ENCODE data around the gene LCN1.
A peak's percentile ranks its signal among the peaks of the same experiment; 100 is the strongest.

The LCN1 gene

DNA sequence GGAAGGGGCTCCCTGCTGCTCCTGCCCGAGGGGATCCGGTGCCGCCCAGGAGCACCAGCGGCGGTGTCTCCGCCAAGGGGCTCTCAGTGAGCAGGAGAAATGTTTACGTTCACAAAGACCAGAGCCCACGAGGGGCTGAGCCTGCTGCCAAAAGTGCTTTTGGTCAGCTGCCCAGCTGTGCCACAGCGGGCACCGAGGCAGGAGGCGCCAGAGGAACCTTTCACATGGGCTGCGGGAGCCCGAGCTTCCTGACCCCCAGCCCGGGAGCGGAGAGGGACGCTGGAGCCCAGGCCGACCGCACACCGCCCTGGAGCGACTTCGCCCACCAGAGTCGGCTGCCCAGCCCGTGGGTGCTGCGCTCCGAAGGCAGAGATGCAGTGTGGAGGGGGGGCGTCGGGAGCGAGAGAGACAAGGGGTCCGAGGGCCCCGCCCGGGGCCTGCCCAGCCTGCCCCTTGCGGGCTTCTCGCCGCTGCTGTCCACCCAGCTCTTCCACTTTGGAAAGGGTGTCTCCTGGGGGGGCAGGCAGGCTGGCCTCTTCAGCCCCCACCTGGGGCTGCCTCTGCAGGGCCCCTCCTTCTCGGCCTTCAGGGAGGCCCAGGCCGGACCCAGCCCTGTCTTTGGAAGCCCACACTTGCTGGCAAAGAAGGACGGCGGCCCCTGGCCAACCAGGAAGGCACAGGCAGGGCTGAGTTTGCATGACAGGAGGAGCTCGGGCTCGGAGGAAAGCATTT lies 33.8 kb upstream of the LCN1 start:
- intact Hi-C loops (cut with DNase I), result no loop called here
- no peak for DNase-seq

DNA sequence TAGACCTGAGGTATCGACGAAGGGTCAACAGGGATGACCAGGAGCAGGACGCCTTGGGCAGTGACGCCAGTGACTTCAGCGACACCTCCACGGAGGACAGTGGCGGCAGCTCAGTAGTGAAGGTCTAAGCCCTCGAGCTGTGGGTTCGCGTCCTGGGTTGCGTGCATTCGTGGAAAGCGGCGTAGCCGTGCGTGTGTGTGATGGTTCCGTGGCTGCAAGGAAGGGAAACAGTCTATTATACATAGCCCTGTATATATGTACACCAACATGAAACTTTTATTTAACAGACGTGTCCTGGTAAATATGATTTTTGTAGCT lies 33.3 kb upstream of the LCN1 start:
- DNase-seq, result no peak
- intact Hi-C loops (cut with DNase I), result no loop called here

DNA sequence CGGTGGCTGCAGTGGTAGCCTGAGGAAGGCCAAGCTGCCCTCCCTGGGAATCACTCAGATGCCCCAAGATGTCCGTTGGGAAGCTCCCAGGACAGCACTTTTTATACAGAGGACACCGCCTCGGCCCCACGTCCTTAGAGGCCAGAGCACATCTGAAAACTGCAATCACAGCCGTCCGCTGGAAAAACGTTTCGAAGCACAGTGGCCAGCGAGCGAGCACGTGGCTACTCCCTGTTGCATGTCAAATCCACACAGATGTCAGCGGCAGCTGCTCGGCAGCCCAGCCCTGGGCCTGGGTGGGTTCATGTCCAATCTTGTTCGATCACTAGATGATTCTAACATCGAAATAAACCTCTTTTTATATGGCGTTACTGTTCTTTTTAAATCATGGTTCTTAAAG lies 32.7 kb upstream of the LCN1 start:
- DNase-seq, result no peak
- intact Hi-C loops (cut with DNase I), result no loop called here

GRCh38 chr9:135489188-135489906 lies 31.9 kb upstream of the LCN1 start:
- DNase-seq, result no peak
- intact Hi-C loops (cut with DNase I), result no loop called here

GRCh38 chr9:135490166-135490870 lies 30.9 kb upstream of the LCN1 start:
- intact Hi-C loops (cut with DNase I), result no loop called here

GRCh38 chr9:135490980-135491464 lies 30.2 kb upstream of the LCN1 start:
- intact Hi-C loops (cut with DNase I), result no loop called here
- peak in 4 of 42 donors; percentile 22 to 52 (median 35) for DNase-seq

More at GRCh38 chr9:135490166-135490870, 30.9 kb upstream of the LCN1 start:
- DNase-seq, result no peak

- no peak for DNase-seq
Measured at GRCh38 chr9:135491764-135492163, 29.5 kb upstream of the LCN1 start.

GRCh38 chr9:135492886-135493669 lies 28.2 kb upstream of the LCN1 start:
- DNase-seq, result no peak
- intact Hi-C loops (cut with DNase I), result no loop called here

More at GRCh38 chr9:135491764-135492163, 29.5 kb upstream of the LCN1 start:
- intact Hi-C loops (cut with DNase I), result no loop called here

DNA sequence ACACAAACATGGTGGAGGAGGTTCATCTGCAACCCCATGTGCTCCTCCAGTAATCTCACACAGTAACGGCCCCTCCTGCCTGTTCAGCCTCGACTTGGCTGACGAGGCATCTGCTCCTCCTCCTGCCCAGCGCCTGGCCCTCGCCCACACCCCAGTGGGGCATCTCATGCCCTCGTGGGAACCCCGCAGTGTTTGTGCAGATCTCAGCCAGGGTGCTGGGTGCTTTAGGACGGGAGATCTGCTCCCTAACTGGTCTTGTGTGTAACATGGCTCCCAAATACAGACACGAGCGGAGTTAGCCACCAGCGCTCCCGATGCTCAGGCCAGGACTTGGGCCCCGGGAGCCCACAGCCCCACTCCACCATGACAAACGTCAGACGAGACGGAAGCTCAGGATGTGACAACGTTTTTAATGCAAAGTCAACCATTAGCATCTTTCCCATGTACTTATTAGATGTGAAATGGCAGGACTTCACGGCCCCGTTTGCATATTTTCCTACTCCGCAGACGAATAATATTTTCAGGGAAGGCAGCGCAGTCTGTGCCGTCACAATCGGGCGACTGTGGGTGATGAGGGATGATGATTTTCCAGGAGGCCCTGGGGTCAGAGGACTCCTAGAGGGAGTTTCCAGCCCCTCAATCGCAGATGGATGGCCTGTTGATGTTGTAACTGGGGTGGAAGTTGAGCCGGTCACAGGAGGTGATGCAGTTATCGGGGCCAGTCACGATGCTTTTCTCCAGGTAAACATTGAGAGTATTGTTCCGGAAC lies 26.3 kb upstream of the LCN1 start:
- DNase-seq, result peak in 1 of 42 donors; percentile 1
- intact Hi-C loops (cut with DNase I), result no loop called here

GRCh38 chr9:135498381-135499126 lies 22.7 kb upstream of the LCN1 start:
- no peak for DNase-seq
- intact Hi-C loops (cut with DNase I), result no loop called here

DNA sequence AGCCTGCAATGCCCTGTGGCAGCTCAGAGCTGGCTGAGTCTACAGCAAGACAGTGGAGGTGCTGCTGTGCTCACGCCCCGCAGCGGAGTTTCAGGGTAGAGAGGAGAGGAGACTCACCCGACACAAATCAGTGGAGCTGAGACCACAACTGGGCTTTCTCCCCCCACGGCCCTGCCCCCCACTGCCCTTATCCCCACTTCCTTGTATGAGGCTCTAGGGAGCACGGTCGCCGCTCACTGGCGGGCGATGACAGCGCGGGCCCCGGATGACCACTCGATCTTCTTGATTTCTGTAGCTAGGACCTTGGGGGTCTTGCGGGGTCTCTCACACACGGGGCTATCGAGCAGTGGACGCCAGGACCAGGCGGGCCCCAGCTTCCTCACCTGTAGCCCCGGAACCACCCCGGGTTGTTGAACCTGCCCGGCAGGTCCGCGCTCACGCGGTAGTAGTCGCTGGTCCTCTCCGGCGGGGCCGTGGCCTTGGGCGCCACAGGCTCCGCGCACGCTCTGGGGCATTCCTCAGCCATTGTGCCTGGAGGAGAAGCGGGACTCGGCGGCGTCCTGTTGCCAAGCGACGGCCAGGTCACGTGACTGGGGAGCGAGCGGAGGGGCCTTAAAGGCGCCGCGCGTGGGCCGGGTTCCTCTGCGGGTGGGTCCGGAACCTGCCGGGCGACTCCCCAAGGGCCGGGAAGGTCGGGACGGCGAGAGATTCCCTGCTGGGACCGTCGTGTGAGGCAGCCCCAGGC lies 21.7 kb upstream of the LCN1 start:
- peak; percentile 95 to 100 (median 99) for DNase-seq

DNA sequence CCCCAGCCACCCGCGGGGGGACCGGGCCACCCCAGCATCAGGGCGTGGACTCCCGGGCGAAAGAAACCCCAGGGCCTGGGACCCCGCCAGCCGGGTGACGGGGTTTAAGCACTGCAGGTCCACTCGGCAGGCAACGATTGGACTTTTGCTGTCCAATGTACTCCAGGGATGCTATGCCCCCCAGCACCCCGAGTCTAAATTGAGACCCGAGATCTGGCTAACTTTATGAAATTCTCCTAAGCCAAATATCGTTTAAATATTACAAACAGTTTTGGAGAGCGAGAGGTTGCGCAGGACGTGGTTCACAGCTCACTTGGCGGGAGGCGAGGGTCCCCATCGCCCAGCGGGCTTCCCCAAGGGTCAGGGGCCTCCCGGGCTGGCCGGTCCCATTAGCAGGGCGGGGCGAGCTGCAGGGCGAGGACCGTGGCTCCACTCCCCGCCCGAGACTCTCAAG lies 21.1 kb upstream of the LCN1 start:
- intact Hi-C loops (cut with DNase I), result no loop called here

More for the DNA sequence above, 21.7 kb upstream of the LCN1 start:
- intact Hi-C loops (cut with DNase I), result no loop called here

DNA sequence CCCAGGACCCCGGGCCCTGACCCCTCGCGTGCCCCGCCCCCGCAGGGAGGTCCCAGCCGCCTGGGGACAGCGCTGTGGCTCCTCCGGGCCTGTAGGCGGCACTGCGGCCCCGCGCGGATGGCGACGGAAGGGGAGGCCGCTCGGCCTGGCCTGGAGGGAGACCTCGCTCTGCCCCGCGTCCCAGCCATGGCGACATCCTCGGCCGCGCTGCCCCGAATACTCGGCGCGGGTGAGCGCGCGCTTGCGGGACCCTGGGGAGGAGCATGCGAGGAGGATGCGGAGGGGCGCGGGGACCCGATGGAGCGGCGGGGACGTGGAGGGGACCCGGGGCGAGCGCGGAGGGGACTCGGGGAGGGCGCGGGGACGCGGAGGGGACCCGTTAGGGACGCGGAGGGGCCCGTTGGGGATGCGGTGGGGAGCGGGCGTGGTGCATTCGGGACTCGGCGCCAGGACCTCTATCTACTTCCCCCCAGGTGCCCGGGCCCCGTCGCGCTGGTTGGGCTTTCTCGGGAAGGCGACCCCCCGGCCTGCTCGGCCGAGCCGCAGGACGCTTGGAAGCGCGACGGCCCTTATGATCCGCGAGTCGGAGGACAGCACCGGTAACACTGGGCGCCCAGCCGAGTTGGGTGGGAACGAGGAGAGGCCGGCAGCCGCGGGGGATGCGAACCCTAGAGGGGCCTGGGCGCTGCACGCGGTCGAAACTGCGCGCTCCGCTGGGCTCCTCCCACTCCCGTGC lies 20.5 kb upstream of the LCN1 start, which contains the start of gene MRPS2:
TSS of gene MRPS2 (plus strand) at position 158 of the 736 bp plus-strand sequence. CDS start at position 187, 29 bp downstream.
- intact Hi-C loops (cut with DNase I), result no loop called here
- DNase-seq, result peak; percentile 45 to 95 (median 90)

More for the DNA sequence above, 21.1 kb upstream of the LCN1 start:
- no peak for DNase-seq

- peak in 40 of 42 donors; percentile 17 to 83 (median 59) for DNase-seq
- intact Hi-C loops (cut with DNase I), result no loop called here
Measured at GRCh38 chr9:135501261-135502167, 19.7 kb upstream of the LCN1 start.

Measured in head of caudate nucleus (tissue), 42 donors.